ENCODE results near the gene KTN1. TPM values are rescaled to one million over a fixed set of nuclear protein-coding genes. Genes with fewer than 3 reads are reported as not detected.

Gene KTN1
- polyA plus RNA-seq, 3 donors = 4.6 to 31.4 (median 17.9) TPM

DNA sequence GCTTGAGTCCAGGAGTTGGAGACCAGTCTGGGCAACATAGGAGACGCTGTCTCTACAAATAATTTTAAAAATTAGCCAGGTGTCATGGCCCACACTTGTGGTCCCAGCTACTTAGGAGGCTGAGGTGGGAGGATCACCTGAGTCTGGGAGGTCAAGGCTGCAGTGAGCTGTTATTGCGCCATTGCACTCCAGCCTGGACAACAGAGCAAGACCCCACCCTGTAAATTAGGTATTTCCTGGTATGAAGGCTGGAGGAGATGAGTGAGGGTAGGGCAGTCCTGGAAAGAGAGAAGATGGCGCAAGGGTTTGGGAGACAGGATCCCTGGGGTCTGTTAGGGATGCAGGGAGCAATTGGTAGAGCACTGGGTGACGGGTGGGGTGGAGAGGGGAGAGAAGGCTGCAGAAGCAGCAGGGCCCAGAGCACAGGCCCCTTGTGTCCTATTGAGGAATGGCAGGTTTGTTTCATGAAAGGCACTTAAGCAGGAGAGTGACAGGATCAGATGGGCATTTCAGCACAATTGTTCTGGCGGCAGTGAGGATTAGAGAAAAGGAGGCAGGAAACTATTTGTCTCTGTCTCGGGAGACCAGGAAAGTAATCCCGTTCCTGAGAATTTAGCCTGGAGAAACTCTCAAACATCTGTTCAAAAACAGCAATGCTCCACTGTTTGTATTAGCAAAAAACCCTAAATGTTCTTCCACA, 47.2 kb upstream of the KTN1 start:
- Mint-ChIP-seq H3K9me3 (peaks cover 0 to 8% (median 2%) of the 10 kb centered on the region in 7 donors), H3K4me3 (no peak overlapping the region), H3K27me3 (ENCODE audit: low read depth in 3 of 3) (peaks cover 0 to 2% (median 0%) of the 10 kb centered on the region in 3 donors), H3K4me1 (no peaks in the 10 kb centered on the region), H3K36me3 (no peaks in the 10 kb centered on the region), H3K27ac (no peak overlapping the region)
- Histone ChIP-seq H3K4me2 (replicated peaks; ENCODE audit: extremely low read depth, low read length, poor library complexity, severe bottlenecking) (no peak overlapping the region), H3K27me3 (ENCODE audit: control insufficient read depth in 2 of 2, insufficient read depth in 2 of 2, low read length in 2 of 2) (no peaks in the 10 kb centered on the region), H3K4me3 (replicated peaks in 1 of 3; ENCODE audit: low read depth in 2 of 3, low read length in 3 of 3) (no peak overlapping the region), H3K79me2 (ENCODE audit: insufficient read depth, low read length) (no peaks in the 10 kb centered on the region), H3K9me3 (replicated peaks in 1 of 2; ENCODE audit: control insufficient read depth in 1 of 2, insufficient read depth in 1 of 2, low read length in 2 of 2) (peaks cover 0 to 2% of the 10 kb centered on the region in 2 donors), H2AFZ (ENCODE audit: insufficient read depth, low read depth, low read length, poor library complexity, severe bottlenecking) (no peak overlapping the region), H3K4me1 (ENCODE audit: control insufficient read depth in 1 of 2, insufficient read depth in 2 of 2, low read length in 2 of 2) (no peaks in the 10 kb centered on the region), H3K36me3 (replicated peaks in 1 of 2; ENCODE audit: control insufficient read depth in 1 of 2, insufficient read depth in 2 of 2, low read length in 2 of 2) (no peaks in the 10 kb centered on the region), H4K20me1 (ENCODE audit: insufficient read depth, low read length) (no peaks in the 10 kb centered on the region), H3K27ac (ENCODE audit: low read depth in 1 of 2, low read length in 2 of 2) (no peak overlapping the region), H3K9ac (ENCODE audit: insufficient read depth, low read length, poor library complexity, severe bottlenecking) (no peak overlapping the region)
- intact Hi-C loops (cut with micrococcal nuclease) = no loop called here
- DNase-seq = no peak
- 96% methylated on average over 3 of the region's 7 CpGs for WGBS (ENCODE audit: insufficient coverage)
- TF ChIP-seq, protein P1, sequence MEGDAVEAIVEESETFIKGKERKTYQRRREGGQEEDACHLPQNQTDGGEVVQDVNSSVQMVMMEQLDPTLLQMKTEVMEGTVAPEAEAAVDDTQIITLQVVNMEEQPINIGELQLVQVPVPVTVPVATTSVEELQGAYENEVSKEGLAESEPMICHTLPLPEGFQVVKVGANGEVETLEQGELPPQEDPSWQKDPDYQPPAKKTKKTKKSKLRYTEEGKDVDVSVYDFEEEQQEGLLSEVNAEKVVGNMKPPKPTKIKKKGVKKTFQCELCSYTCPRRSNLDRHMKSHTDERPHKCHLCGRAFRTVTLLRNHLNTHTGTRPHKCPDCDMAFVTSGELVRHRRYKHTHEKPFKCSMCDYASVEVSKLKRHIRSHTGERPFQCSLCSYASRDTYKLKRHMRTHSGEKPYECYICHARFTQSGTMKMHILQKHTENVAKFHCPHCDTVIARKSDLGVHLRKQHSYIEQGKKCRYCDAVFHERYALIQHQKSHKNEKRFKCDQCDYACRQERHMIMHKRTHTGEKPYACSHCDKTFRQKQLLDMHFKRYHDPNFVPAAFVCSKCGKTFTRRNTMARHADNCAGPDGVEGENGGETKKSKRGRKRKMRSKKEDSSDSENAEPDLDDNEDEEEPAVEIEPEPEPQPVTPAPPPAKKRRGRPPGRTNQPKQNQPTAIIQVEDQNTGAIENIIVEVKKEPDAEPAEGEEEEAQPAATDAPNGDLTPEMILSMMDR (IDR thresholded peaks at IDR 0.05) = no peak

DNA sequence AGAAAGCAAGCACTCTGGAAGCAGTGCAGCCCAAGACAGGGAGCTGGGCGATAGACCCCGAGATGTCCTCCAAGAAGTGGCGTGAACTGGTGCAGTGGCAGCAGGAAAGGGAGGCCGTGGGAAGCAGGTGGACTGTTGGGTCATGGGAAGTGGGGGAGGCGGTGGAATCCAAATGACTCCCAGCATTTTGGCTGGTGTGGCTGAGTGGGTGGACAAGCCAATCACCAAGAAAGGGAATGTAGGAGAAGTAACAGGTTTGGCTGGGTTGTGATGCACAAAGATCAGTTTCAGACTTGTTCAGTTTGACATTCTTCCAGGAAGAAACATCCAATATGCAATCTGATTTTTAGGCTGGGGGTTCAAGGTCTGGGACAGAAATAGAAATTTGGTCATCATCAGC, 46.0 kb upstream of the KTN1 start:
- H3K36me3 Mint-ChIP-seq = no peaks in the 10 kb centered on the region
- WGBS (ENCODE audit: insufficient coverage) = 100% methylated on average over 5 of the region's 5 CpGs
- intact Hi-C loops (cut with micrococcal nuclease) = no loop called here
- no peak for DNase-seq
- H3K4me3 ChIP-seq (replicated peaks in 1 of 3; ENCODE audit: low read depth in 2 of 3, low read length in 3 of 3) = no peak overlapping the region
- H3K27me3 Mint-ChIP-seq (ENCODE audit: low read depth in 3 of 3) = peaks cover 0 to 2% (median 0%) of the 10 kb centered on the region in 3 donors
- no peaks in the 10 kb centered on the region for H3K36me3 ChIP-seq (replicated peaks in 1 of 2; ENCODE audit: control insufficient read depth in 1 of 2, insufficient read depth in 2 of 2, low read length in 2 of 2)
- peaks cover 0 to 8% (median 2%) of the 10 kb centered on the region in 7 donors for H3K9me3 Mint-ChIP-seq
- no peaks in the 10 kb centered on the region for H3K4me1 Mint-ChIP-seq
- H4K20me1 ChIP-seq (ENCODE audit: insufficient read depth, low read length) = no peaks in the 10 kb centered on the region
- H3K27me3 ChIP-seq (ENCODE audit: control insufficient read depth in 2 of 2, insufficient read depth in 2 of 2, low read length in 2 of 2) = no peaks in the 10 kb centered on the region
- H3K4me3 Mint-ChIP-seq = no peak overlapping the region
- no peak overlapping the region for H3K9ac ChIP-seq (ENCODE audit: insufficient read depth, low read length, poor library complexity, severe bottlenecking)
- H3K27ac ChIP-seq (ENCODE audit: low read depth in 1 of 2, low read length in 2 of 2) = no peak overlapping the region
- no peak overlapping the region for H3K27ac Mint-ChIP-seq
- no peaks in the 10 kb centered on the region for H3K4me1 ChIP-seq (ENCODE audit: control insufficient read depth in 1 of 2, insufficient read depth in 2 of 2, low read length in 2 of 2)
- H3K9me3 ChIP-seq (replicated peaks in 1 of 2; ENCODE audit: control insufficient read depth in 1 of 2, insufficient read depth in 1 of 2, low read length in 2 of 2) = peaks cover 0 to 2% of the 10 kb centered on the region in 2 donors
- H2AFZ ChIP-seq (ENCODE audit: insufficient read depth, low read depth, low read length, poor library complexity, severe bottlenecking) = no peak overlapping the region
- H3K4me2 ChIP-seq (replicated peaks; ENCODE audit: extremely low read depth, low read length, poor library complexity, severe bottlenecking) = no peak overlapping the region
- TF ChIP-seq, protein P1 (IDR thresholded peaks at IDR 0.05) = no peak
- H3K79me2 ChIP-seq (ENCODE audit: insufficient read depth, low read length) = no peaks in the 10 kb centered on the region

Data from CD14-positive monocyte (primary cell).